ENCODE results near the gene GPX7. TPM values are rescaled to one million over a fixed set of nuclear protein-coding genes. Genes with fewer than 3 reads are reported as not detected.

GPX7 gene
- total RNA-seq, 1 donor from 2014 or later = 20.9 TPM

DNA sequence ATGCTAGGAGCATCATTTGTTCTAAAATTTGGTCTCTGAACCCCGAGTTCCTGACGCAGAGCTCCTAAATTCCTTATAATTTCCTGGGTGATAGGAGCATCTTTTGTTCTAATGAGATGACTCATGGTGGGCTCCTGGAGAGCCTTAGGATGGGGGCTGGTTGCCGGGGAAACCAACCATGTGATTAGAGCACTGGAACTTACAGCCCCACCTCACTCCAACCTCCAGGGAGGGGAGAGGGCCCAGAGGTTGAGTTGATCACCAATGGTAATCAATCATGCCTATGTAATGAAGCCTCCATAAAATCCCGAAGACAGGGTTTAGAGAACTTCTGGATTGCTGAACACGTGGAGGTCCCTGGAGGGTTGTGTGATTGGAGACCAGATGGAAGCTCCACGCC, 38.5 kb downstream of the GPX7 start:
- H3K4me1 Mint-ChIP-seq = peaks cover 78% of the 10 kb centered on the region
- no peak for DNase-seq
- H3K4me3 Mint-ChIP-seq = no peak overlapping the region
- no peaks in the 10 kb centered on the region for H3K27me3 Mint-ChIP-seq
- ChIA-PET POLR2A (interaction anchor here (0.7 to 3.8 kb wide), 11 partner anchors 8 to 236 kb away, joined by 3 to 45 read pairs (median 6); partner anchors contain the start of genes GPX7, ORC1, PRPF38A and SHISAL2A), CTCF (interaction anchor here (0.9 to 1.9 kb wide), 2 partner anchors 13 to 24 kb away, joined by 3 to 8 read pairs; no protein-coding TSS in a partner anchor)
- no peak for ATAC-seq (ENCODE audit: low read depth)
- TF ChIP-seq, protein P1, sequence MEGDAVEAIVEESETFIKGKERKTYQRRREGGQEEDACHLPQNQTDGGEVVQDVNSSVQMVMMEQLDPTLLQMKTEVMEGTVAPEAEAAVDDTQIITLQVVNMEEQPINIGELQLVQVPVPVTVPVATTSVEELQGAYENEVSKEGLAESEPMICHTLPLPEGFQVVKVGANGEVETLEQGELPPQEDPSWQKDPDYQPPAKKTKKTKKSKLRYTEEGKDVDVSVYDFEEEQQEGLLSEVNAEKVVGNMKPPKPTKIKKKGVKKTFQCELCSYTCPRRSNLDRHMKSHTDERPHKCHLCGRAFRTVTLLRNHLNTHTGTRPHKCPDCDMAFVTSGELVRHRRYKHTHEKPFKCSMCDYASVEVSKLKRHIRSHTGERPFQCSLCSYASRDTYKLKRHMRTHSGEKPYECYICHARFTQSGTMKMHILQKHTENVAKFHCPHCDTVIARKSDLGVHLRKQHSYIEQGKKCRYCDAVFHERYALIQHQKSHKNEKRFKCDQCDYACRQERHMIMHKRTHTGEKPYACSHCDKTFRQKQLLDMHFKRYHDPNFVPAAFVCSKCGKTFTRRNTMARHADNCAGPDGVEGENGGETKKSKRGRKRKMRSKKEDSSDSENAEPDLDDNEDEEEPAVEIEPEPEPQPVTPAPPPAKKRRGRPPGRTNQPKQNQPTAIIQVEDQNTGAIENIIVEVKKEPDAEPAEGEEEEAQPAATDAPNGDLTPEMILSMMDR (IDR thresholded peaks at IDR 0.05) = no peak
- H3K9me3 Mint-ChIP-seq = peaks cover 3% of the 10 kb centered on the region
- peaks cover 38% of the 10 kb centered on the region for H3K36me3 Mint-ChIP-seq (ENCODE audit: low read depth)
- intact Hi-C loops (cut with micrococcal nuclease) = no loop called here
- H3K27ac Mint-ChIP-seq = peak overlapping the region; percentile 99

DNA sequence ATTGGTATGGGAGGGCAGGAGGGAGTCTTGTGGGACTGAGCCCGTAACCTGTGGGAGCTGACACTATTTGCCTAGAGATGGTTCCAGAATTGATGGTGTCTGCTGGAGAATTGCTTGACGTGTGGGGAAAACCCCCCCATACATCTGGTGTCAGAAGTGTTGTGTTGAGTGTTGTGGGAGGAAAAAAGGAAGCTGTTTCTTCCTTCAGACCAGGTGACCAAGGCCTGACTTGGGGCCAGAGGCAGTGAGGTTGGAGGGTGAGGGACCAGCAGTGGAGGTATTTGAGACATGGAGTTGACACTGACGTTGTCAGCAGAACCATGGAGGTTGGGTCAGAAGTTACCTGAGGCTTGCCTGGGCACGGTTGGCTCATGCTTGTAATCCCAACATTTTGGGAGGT, 39.1 kb downstream of the GPX7 start:
- H3K4me1 Mint-ChIP-seq = peaks cover 75% of the 10 kb centered on the region
- H3K36me3 Mint-ChIP-seq (ENCODE audit: low read depth) = peaks cover 43% of the 10 kb centered on the region
- ATAC-seq (ENCODE audit: low read depth) (peak; percentile 10), DNase-seq (peak; percentile 27)
- peak overlapping the region; percentile 60 for H3K4me3 Mint-ChIP-seq
- no peaks in the 10 kb centered on the region for H3K27me3 Mint-ChIP-seq
- peak overlapping the region; percentile 99 for H3K27ac Mint-ChIP-seq
- peaks cover 3% of the 10 kb centered on the region for H3K9me3 Mint-ChIP-seq
- POLR2A ChIA-PET = interaction anchor here (0.5 to 3.8 kb wide), 16 partner anchors 9 to 1414 kb away, joined by 3 to 45 read pairs (median 4); partner anchors contain the start of genes GPX7, SHISAL2A and TUT4
- TF ChIP-seq, protein P1 (IDR thresholded peaks at IDR 0.05) = no peak
- intact Hi-C loops (cut with micrococcal nuclease) = no loop called here
- CTCF ChIA-PET = interaction anchor here (1.2 to 1.9 kb wide), 3 partner anchors 8 to 45 kb away, joined by 4 to 8 read pairs (median 5); partner anchors contain the start of gene SHISAL2A

DNA sequence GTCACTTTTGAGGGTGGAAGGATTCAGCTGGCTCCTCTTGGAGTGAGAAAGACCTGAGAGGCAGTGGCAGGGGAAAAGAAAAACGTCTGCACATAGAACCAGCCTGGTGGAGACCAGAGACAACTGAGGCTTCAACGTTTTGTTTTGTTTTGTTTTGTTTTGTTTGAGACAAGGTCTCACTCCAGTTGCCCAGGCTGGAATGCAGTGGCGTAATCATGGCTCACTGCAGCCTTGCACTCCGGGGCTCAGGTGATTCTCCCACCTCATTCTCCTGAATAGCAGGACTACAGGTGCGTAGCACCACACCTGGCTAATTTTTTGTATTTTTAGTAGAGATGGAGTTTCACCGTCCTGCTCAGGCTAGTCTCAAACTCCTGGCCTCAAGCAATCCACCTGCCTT, 43.1 kb downstream of the GPX7 start:
- no peaks in the 10 kb centered on the region for H3K27me3 Mint-ChIP-seq
- CTCF ChIA-PET = no interaction called here
- intact Hi-C loops (cut with micrococcal nuclease) = no loop called here
- H3K4me1 Mint-ChIP-seq = peaks cover 53% of the 10 kb centered on the region
- ATAC-seq (ENCODE audit: low read depth) (no peak), DNase-seq (no peak)
- peaks cover 65% of the 10 kb centered on the region for H3K36me3 Mint-ChIP-seq (ENCODE audit: low read depth)
- TF ChIP-seq, protein P1 (IDR thresholded peaks at IDR 0.05) = no peak
- H3K4me3 Mint-ChIP-seq = no peak overlapping the region
- peak overlapping the region; percentile 41 for H3K27ac Mint-ChIP-seq
- peaks cover under 1% of the 10 kb centered on the region for H3K9me3 Mint-ChIP-seq
- POLR2A ChIA-PET = interaction anchor here (0.7 to 1.3 kb wide), 4 partner anchors 9 to 595 kb away, joined by 3 to 10 read pairs (median 6); partner anchors contain the start of gene TUT4

DNA sequence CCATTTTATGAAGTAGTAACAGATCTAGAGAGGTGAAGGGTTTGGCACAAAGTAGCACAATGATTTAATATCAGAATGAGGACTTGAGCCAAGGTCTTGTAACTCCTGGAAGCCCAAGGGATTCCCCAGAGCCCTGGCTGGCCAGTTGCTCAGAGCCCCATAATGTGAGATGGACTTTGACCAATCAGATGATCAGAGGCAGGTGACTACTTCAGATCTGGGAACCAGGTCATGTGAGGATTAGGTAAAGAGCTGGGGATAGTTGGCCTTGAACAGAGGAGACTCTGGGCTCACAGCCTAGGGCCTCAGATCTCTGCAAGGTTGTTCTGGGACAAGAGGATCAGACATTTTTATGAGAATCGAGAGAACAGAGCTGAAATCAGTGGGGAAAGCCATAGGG, 49.7 kb downstream of the GPX7 start:
- H3K27ac Mint-ChIP-seq = peak overlapping the region; percentile 71
- POLR2A ChIA-PET = interaction anchor here (1.0 to 2.4 kb wide), 2 partner anchors 11 to 107 kb away, joined by 4 to 13 read pairs; no protein-coding TSS in a partner anchor
- intact Hi-C loops (cut with micrococcal nuclease) = no loop called here

More for the DNA sequence above, 49.7 kb downstream of the GPX7 start:
- DNase-seq (no peak), ATAC-seq (ENCODE audit: low read depth) (no peak)
- no peaks in the 10 kb centered on the region for H3K27me3 Mint-ChIP-seq
- TF ChIP-seq, protein P1 (IDR thresholded peaks at IDR 0.05) = no peak
- H3K4me3 Mint-ChIP-seq = no peak overlapping the region
- peaks cover 63% of the 10 kb centered on the region for H3K36me3 Mint-ChIP-seq (ENCODE audit: low read depth)
- peaks cover 25% of the 10 kb centered on the region for H3K4me1 Mint-ChIP-seq
- CTCF ChIA-PET = no interaction called here
- no peaks in the 10 kb centered on the region for H3K9me3 Mint-ChIP-seq

Data from activated B cell treated with CpG ODN at 0.5 μM for 24 hours (primary cell).